HL-60 (cell line): ENCODE measurements around the gene TOB1.

Experiments used
- DNase-seq, 2 experiments: peaks; one replicate each; pipeline ENCODE4 v3.0.0-alpha.2; 2010 to 2020; ENCODE audit warnings: low read depth in 1 of 2, low spot score in 1 of 2
- H3K27ac ChIP-seq: fragments of 250-450 bp; sonication (Bioruptor Pico); replicated peaks from 2 replicates; pipeline ENCODE4 v1.5.1; 2020; ENCODE audit warnings: mild to moderate bottlenecking, moderate library complexity
- H3K27me3 ChIP-seq: fragments of 250-450 bp; sonication (Bioruptor Pico); 2 replicates; pipeline ENCODE4 v1.5.1; 2021; ENCODE audit warnings: mild to moderate bottlenecking, moderate library complexity; ENCODE audit not compliant: insufficient read depth, poor library complexity, severe bottlenecking
- H3K4me3 ChIP-seq: replicated peaks from 2 replicates; pipeline ENCODE4 v1.5.1; 2011; ENCODE audit warnings: mild to moderate bottlenecking, control low read depth, low read length; ENCODE audit not compliant: insufficient read depth
- CTCF ChIP-seq: IDR thresholded peaks from one replicate; pipeline ENCODE4 v1.5.1; 2011; ENCODE audit warnings: low read length, control low read depth, inconsistent platforms; ENCODE audit not compliant: insufficient read depth
- GABPA ChIP-seq: IDR thresholded peaks from 2 replicates; pipeline ENCODE4 v1.6.1; 2012; ENCODE audit warnings: low read depth
- POLR2AphosphoS5 ChIP-seq: IDR thresholded peaks from 2 replicates; pipeline ENCODE4 v1.6.1; 2012; ENCODE audit warnings: low read depth
- SPI1 ChIP-seq: IDR thresholded peaks from 2 replicates; pipeline ENCODE4 v1.6.1; 2012; ENCODE audit warnings: low read depth, mild to moderate bottlenecking, borderline replicate concordance
- TF ChIP-seq, protein P1 (sequence below): IDR thresholded peaks from 2 replicates; pipeline ENCODE4 v1.6.1; 2012; ENCODE audit warnings: low read depth; ENCODE audit not compliant: insufficient replicate concordance

The TOB1 gene

GRCh38 chr17:50825188-50825587 lies 41.0 kb downstream of the TOB1 start:
- no peaks in the 10 kb centered on the region for H3K27me3 ChIP-seq
- no peak for TF ChIP-seq SPI1
- TF ChIP-seq, protein P1, sequence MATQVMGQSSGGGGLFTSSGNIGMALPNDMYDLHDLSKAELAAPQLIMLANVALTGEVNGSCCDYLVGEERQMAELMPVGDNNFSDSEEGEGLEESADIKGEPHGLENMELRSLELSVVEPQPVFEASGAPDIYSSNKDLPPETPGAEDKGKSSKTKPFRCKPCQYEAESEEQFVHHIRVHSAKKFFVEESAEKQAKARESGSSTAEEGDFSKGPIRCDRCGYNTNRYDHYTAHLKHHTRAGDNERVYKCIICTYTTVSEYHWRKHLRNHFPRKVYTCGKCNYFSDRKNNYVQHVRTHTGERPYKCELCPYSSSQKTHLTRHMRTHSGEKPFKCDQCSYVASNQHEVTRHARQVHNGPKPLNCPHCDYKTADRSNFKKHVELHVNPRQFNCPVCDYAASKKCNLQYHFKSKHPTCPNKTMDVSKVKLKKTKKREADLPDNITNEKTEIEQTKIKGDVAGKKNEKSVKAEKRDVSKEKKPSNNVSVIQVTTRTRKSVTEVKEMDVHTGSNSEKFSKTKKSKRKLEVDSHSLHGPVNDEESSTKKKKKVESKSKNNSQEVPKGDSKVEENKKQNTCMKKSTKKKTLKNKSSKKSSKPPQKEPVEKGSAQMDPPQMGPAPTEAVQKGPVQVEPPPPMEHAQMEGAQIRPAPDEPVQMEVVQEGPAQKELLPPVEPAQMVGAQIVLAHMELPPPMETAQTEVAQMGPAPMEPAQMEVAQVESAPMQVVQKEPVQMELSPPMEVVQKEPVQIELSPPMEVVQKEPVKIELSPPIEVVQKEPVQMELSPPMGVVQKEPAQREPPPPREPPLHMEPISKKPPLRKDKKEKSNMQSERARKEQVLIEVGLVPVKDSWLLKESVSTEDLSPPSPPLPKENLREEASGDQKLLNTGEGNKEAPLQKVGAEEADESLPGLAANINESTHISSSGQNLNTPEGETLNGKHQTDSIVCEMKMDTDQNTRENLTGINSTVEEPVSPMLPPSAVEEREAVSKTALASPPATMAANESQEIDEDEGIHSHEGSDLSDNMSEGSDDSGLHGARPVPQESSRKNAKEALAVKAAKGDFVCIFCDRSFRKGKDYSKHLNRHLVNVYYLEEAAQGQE, result no peak
- H3K27ac ChIP-seq, result no peak overlapping the region
- DNase-seq, result no peak
- H3K4me3 ChIP-seq, result no peak overlapping the region

GRCh38 chr17:50824429-50824828 lies 41.7 kb downstream of the TOB1 start:
- TF ChIP-seq, protein P1, result no peak
- H3K4me3 ChIP-seq, result no peak overlapping the region

GRCh38 chr17:50822550-50822949 lies 43.6 kb downstream of the TOB1 start:
- Histone ChIP-seq H3K27ac (no peak overlapping the region), H3K4me3 (no peak overlapping the region), H3K27me3 (no peaks in the 10 kb centered on the region)
- TF ChIP-seq POLR2AphosphoS5, result no peak
- TF ChIP-seq, protein P1, result no peak
- no peak for TF ChIP-seq GABPA
- no peak for TF ChIP-seq SPI1
- TF ChIP-seq CTCF, result no peak
- DNase-seq, result no peak

More at GRCh38 chr17:50824429-50824828, 41.7 kb downstream of the TOB1 start:
- Histone ChIP-seq H3K27me3 (no peaks in the 10 kb centered on the region), H3K27ac (no peak overlapping the region)
- DNase-seq, result no peak

DNA sequence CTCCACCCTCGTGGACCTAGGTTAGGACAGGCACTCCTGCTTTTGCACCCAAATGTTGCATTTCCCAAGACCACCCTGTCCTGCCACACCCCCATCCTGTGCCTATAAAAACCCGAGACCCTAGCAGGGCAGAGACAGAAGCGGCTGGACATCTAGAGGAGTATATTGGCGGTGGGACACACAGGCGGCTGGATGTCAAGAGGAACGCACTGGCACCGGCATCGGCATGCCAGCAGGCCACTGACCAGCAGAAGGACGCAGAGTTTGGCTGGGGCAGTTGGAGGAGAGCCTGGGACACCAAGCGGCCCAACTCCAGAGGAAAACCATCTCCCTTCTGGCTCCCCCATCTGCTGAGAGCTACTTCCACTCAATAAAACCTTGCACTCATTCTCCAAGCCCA lies 45.5 kb downstream of the TOB1 start:
- H3K27me3 ChIP-seq, result no peaks in the 10 kb centered on the region
- H3K4me3 ChIP-seq, result no peak overlapping the region
- DNase-seq, result no peak
- TF ChIP-seq CTCF, result no peak
- no peak overlapping the region for H3K27ac ChIP-seq
